Measurements from ENCODE around the gene GNG4.

GRCh38 chr1:235657747-235658526, 8.4 kb upstream of the GNG4 start:
- no peak for TF ChIP-seq EP300 (IDR thresholded peaks at IDR 0.05)
- TF ChIP-seq CTCF (IDR thresholded peaks at IDR 0.05), result no peak
